Subcutaneous abdominal adipose tissue (tissue), 5 donors: ENCODE results near the gene MPL.
A peak's percentile ranks its signal among the peaks of the same experiment; 100 is the strongest.

ENCODE experiments used
- H3K27ac ChIP-seq: one replicate; pipeline ENCODE4 v1.7.0; 2013; ENCODE audit warnings: low read depth, mild to moderate bottlenecking, inconsistent platforms, low read length, moderate library complexity
- H3K27me3 ChIP-seq, 5 donors: one replicate each; pipeline ENCODE4 v1.7.0; 2013; ENCODE audit warnings: low read length in 5 of 5, inconsistent platforms in 1 of 5; ENCODE audit not compliant: control insufficient read depth in 5 of 5, insufficient read depth in 4 of 5
- H3K36me3 ChIP-seq, 5 donors: one replicate each; pipeline ENCODE4 v1.7.0; 2013; ENCODE audit warnings: low read length in 5 of 5; ENCODE audit not compliant: control insufficient read depth in 5 of 5, insufficient read depth in 5 of 5
- H3K4me1 ChIP-seq, 5 donors: one replicate each; pipeline ENCODE4 v1.7.0; 2013; ENCODE audit warnings: low read length in 5 of 5, mild to moderate bottlenecking in 3 of 5, moderate library complexity in 1 of 5; ENCODE audit not compliant: control insufficient read depth in 5 of 5, insufficient read depth in 5 of 5
- H3K4me3 ChIP-seq, 5 donors: one replicate each; pipeline ENCODE4 v1.7.0; 2013; ENCODE audit warnings: low read length in 5 of 5, low read depth in 1 of 5
- H3K9ac ChIP-seq, 5 donors: one replicate each; pipeline ENCODE4 v1.7.0; 2013; ENCODE audit warnings: low read length in 5 of 5, mild to moderate bottlenecking in 4 of 5, moderate library complexity in 3 of 5
- H3K9me3 ChIP-seq, 5 donors: one replicate each; pipeline ENCODE4 v1.7.0; 2013; ENCODE audit warnings: low read length in 5 of 5; ENCODE audit not compliant: control insufficient read depth in 5 of 5
- donor health status: healthy.
- donor health status: healthy.
- donor health status: healthy.
- donor health status: healthy.
- donor health status: healthy.

Gene MPL

DNA sequence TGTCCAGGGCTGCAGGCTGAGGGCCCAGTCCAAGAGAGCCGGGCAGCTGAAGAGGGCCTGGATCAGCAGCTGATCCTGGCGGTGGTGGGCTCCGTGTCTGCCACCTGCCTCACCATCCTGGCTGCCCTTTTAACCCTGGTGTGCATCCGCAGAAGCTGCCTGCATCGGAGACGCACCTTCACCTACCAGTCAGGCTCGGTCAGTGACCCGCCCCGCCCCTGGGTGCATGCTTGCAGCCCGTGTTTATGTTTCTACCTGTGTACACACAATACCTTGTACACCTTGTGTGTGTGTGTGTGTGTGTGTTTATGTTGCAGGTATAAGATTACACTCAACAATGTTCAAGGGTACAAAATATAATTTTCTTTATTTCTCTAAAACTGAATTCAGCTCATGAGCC lies 23.8 kb upstream of the MPL start:
- Histone ChIP-seq H3K9me3 (no peaks in the 10 kb centered on the region), H3K4me3 (no peak overlapping the region), H3K4me1 (peaks cover 9 to 71% (median 46%) of the 10 kb centered on the region in 5 donors), H3K9ac (no peak overlapping the region), H3K27me3 (no peaks in the 10 kb centered on the region), H3K36me3 (peaks cover 0 to 72% (median 55%) of the 10 kb centered on the region in 5 donors), H3K27ac (no peak overlapping the region)

GRCh38 chr1:43314233-43314632 lies 23.4 kb upstream of the MPL start:
- Histone ChIP-seq H3K9me3 (no peaks in the 10 kb centered on the region), H3K4me1 (peaks cover 9 to 76% (median 50%) of the 10 kb centered on the region in 5 donors), H3K27me3 (no peaks in the 10 kb centered on the region), H3K9ac (no peak overlapping the region), H3K27ac (no peak overlapping the region), H3K4me3 (no peak overlapping the region), H3K36me3 (peaks cover 0 to 72% (median 52%) of the 10 kb centered on the region in 5 donors)

DNA sequence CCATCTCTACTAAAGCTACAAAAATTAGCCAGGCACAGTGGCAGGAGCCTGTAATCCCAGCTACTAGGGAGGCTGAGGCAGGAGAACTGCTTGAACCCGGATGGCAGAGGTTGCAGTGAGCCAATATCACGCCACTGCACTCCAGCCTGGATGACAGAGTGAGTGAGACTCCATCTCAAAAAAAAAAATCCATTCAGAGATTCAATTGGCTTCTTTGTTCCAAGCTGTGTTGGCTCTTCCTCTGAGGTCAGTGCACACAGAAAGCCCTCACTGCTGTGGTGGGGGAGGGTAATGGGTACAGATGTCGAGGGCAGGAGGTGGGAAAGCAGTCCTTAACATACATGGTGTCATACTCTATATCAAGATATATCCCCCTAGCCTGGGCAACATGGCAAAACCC lies 22.1 kb upstream of the MPL start:
- Histone ChIP-seq H3K4me1 (peaks cover 9 to 77% (median 50%) of the 10 kb centered on the region in 5 donors), H3K9me3 (no peaks in the 10 kb centered on the region), H3K36me3 (peaks cover 0 to 72% (median 50%) of the 10 kb centered on the region in 5 donors), H3K27me3 (no peaks in the 10 kb centered on the region), H3K27ac (no peak overlapping the region), H3K9ac (no peak overlapping the region), H3K4me3 (no peak overlapping the region)

DNA sequence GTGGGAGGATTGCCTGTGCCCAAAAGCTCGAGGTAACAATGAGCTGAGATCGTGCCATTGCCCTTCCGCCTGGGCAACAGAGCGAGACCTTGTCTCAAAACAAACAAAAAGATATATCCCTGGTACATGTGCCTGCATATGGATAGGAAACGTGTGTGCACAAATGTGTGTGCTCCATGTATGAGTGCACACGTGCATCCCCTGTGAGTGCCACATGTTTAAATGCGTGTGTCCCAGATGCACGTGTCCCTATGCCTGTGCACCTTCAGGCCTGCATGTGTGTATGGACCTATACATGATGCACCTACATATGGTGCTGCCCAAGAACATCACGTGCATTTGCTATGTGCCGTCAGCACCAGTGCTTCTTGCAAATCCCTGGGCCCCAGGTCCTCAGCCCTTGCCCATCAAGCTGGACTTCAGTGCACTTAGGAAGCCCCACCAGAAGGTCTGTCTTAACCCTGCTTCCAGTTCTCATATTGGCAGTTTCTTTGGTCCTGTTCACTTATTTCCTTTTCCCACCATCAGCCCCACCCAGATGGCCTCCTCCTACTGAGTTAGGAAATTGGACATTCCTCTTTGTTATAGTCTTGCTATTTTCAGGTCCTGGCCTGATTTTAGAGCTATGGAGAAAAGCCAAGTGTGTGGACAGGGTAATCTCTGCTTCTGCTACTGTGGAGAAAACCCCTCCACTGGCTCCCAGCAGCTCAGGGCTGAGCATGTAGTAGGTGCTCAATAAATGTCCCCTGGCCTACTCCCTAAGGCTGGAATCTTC lies 21.5 kb upstream of the MPL start:
- no peaks in the 10 kb centered on the region for H3K9me3 ChIP-seq

GRCh38 chr1:43316738-43317520 lies 20.7 kb upstream of the MPL start:
- Histone ChIP-seq H3K9ac (no peak overlapping the region), H3K27me3 (no peaks in the 10 kb centered on the region), H3K4me3 (no peak overlapping the region), H3K27ac (no peak overlapping the region), H3K36me3 (peaks cover 0 to 75% (median 48%) of the 10 kb centered on the region in 5 donors), H3K9me3 (no peaks in the 10 kb centered on the region), H3K4me1 (peaks cover 9 to 68% (median 43%) of the 10 kb centered on the region in 5 donors)

More for the DNA sequence above, 21.5 kb upstream of the MPL start:
- H3K27me3 ChIP-seq = no peaks in the 10 kb centered on the region
- peaks cover 9 to 76% (median 48%) of the 10 kb centered on the region in 5 donors for H3K4me1 ChIP-seq
- no peak overlapping the region for H3K27ac ChIP-seq
- no peak overlapping the region for H3K9ac ChIP-seq
- H3K4me3 ChIP-seq = peak overlapping the region in 1 of 5 donors; percentile 19
- H3K36me3 ChIP-seq = peaks cover 0 to 73% (median 47%) of the 10 kb centered on the region in 5 donors

DNA sequence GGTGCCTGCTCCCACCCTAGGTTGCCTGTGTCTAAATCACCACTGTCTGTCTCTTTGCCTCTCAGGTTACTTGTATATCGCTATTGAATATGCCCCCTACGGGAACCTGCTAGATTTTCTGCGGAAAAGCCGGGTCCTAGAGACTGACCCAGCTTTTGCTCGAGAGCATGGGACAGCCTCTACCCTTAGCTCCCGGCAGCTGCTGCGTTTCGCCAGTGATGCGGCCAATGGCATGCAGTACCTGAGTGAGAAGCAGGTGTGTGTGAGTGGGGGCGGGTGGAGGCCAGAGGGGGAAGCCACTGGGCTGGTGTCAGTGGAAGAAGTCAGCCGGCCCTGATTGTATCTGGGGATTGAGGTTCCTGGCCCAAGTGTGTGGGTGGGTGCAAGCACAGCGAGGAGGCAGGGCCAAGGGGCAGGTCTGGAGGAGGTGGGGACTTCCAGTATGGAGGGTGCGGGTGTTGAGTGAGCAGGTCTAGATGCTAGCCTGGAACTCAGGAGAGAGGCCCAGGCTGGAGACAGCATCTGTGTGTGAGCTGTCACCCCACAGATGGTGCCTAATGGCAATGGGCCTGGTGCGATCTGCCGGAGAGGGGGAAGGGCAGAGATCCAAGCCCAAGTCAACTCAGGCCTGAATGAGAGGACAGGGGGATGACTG lies 19.7 kb upstream of the MPL start:
- Histone ChIP-seq H3K4me1 (peaks cover 6 to 59% (median 43%) of the 10 kb centered on the region in 5 donors), H3K9me3 (no peaks in the 10 kb centered on the region), H3K9ac (no peak overlapping the region), H3K4me3 (no peak overlapping the region), H3K27ac (no peak overlapping the region), H3K27me3 (no peaks in the 10 kb centered on the region), H3K36me3 (peaks cover 0 to 74% (median 45%) of the 10 kb centered on the region in 5 donors)

DNA sequence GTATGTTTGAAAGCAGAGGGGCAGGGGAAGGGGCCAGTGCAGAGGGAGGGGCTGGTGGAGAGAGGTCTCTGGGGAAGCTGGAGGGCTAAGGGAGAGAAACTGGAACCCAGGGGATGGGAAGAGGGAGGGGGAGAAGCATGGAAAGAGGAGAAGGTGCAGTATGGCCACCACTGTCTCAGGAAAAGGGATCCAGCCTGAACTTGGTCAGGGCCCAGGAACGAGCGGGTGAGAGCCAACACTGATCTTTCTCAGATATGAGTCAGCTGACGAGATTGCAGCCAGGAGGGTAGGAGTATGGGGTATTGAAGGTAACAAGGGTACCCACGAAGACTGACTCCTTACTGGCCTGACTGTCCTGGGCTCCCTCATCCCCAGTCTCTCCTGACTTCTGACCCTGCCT lies 18.8 kb upstream of the MPL start:
- peaks cover 0 to 71% (median 42%) of the 10 kb centered on the region in 5 donors for H3K36me3 ChIP-seq

GRCh38 chr1:43319288-43319687 lies 18.3 kb upstream of the MPL start:
- peaks cover 6 to 47% (median 33%) of the 10 kb centered on the region in 5 donors for H3K4me1 ChIP-seq
- peaks cover 0 to 1% (median 0%) of the 10 kb centered on the region in 5 donors for H3K9me3 ChIP-seq
- peaks cover 0 to 74% (median 45%) of the 10 kb centered on the region in 5 donors for H3K36me3 ChIP-seq
- H3K27me3 ChIP-seq = no peaks in the 10 kb centered on the region
- H3K4me3 ChIP-seq = no peak overlapping the region
- no peak overlapping the region for H3K27ac ChIP-seq
- no peak overlapping the region for H3K9ac ChIP-seq

More for the DNA sequence above, 18.8 kb upstream of the MPL start:
- Histone ChIP-seq H3K9ac (no peak overlapping the region), H3K27ac (no peak overlapping the region), H3K9me3 (no peaks in the 10 kb centered on the region), H3K4me1 (peaks cover 6 to 51% (median 37%) of the 10 kb centered on the region in 5 donors), H3K27me3 (no peaks in the 10 kb centered on the region), H3K4me3 (no peak overlapping the region)

DNA sequence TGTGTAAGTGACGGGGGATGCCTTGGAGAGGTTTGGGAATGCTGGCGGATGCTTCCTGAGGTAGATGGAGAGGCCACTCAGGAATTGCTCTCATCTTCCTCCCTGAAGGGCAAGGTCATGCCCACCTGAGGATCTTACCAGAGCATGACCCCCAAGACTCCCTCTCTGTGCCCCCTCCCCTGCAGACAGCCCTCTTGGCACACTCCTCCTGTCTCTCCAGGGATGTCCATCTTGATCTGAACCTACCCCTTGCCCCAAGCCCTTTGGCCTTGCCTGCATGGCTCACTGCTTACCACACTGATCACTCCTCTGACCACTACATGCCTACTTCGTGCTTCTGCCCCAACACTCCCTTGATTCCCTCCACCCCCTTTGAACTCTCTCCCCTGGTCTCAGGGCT lies 17.9 kb upstream of the MPL start:
- Histone ChIP-seq H3K27me3 (no peaks in the 10 kb centered on the region), H3K9me3 (peaks cover 0 to 6% (median 3%) of the 10 kb centered on the region in 5 donors), H3K27ac (no peak overlapping the region), H3K4me3 (no peak overlapping the region), H3K4me1 (peaks cover 6 to 44% (median 32%) of the 10 kb centered on the region in 5 donors), H3K36me3 (peaks cover 0 to 79% (median 47%) of the 10 kb centered on the region in 5 donors), H3K9ac (no peak overlapping the region)
